Activated T-helper 1 cell treated with Interleukin-2 at 50 U/mL for 16 hours (primary cell): ENCODE results near the gene ANXA2.
"Not testable (repeated sequence)": the region's sequence is repeated elsewhere in the genome, so short reads cannot be mapped to it uniquely, and the experiment has no call there.

Experiments used
- DNase-seq: peaks from one replicate; pipeline ENCODE4 v3.0.0-alpha.2; 2020; ENCODE audit warnings: low read depth

The ANXA2 gene

GRCh38 chr15:60397772-60398445, at the start of gene ANXA2:
ANXA2 (minus strand) TSS chr15:60397986; CDS start chr15:60386075, 11,911 bp downstream.
- peak; percentile 78 for DNase-seq

- no peak for DNase-seq
These were observed 46.6 kb upstream of the ANXA2 start for GRCh38 chr15:60444289-60444912.

- no peak for DNase-seq
These were observed 45.0 kb upstream of the ANXA2 start for GRCh38 chr15:60442763-60443162.

GRCh38 chr15:60442031-60442650, 44.4 kb upstream of the ANXA2 start:
- no peak for DNase-seq

GRCh38 chr15:60441331-60441730, 43.5 kb upstream of the ANXA2 start:
- DNase-seq, result no peak

GRCh38 chr15:60438646-60439045, 40.9 kb upstream of the ANXA2 start:
- DNase-seq, result no peak

- no peak for DNase-seq
These were observed 31.1 kb upstream of the ANXA2 start for GRCh38 chr15:60428935-60429334.

GRCh38 chr15:60426870-60427508, 29.2 kb upstream of the ANXA2 start:
- no peak for DNase-seq

GRCh38 chr15:60425461-60425860, 27.7 kb upstream of the ANXA2 start:
- DNase-seq, result no peak

GRCh38 chr15:60424006-60424405, 26.2 kb upstream of the ANXA2 start:
- no peak for DNase-seq

GRCh38 chr15:60423537-60423936, 25.8 kb upstream of the ANXA2 start:
- DNase-seq, result no peak

- DNase-seq, result no peak
These were observed 23.8 kb upstream of the ANXA2 start for GRCh38 chr15:60421544-60421943.

- DNase-seq, result no peak
These were observed 22.5 kb upstream of the ANXA2 start for GRCh38 chr15:60420203-60420716.

GRCh38 chr15:60419753-60420152, 22.0 kb upstream of the ANXA2 start:
- DNase-seq, result no peak

GRCh38 chr15:60418096-60418495, 20.3 kb upstream of the ANXA2 start:
- no peak for DNase-seq

GRCh38 chr15:60417112-60417511, 19.3 kb upstream of the ANXA2 start:
- no peak for DNase-seq

- DNase-seq, result no peak
These were observed 18.7 kb upstream of the ANXA2 start for GRCh38 chr15:60416484-60416883.

GRCh38 chr15:60414016-60414682, 16.4 kb upstream of the ANXA2 start:
- no peak for DNase-seq

- no peak for DNase-seq
These were observed 15.5 kb upstream of the ANXA2 start for GRCh38 chr15:60413231-60413824.

GRCh38 chr15:60412807-60413206, 15.0 kb upstream of the ANXA2 start:
- not testable (repeated sequence) for DNase-seq

- DNase-seq, result no peak
These were observed 14.1 kb upstream of the ANXA2 start for GRCh38 chr15:60411774-60412425.
